ENCODE results near the gene DCST2.

The DCST2 gene

GRCh38 chr1:155072531-155073289 is 39.1 kb upstream of the DCST2 start:
- H3K27ac ChIP-seq, result no peak overlapping the region
- no peak for TF ChIP-seq CTCF (conservative IDR thresholded peaks at IDR 0.05)

DNA sequence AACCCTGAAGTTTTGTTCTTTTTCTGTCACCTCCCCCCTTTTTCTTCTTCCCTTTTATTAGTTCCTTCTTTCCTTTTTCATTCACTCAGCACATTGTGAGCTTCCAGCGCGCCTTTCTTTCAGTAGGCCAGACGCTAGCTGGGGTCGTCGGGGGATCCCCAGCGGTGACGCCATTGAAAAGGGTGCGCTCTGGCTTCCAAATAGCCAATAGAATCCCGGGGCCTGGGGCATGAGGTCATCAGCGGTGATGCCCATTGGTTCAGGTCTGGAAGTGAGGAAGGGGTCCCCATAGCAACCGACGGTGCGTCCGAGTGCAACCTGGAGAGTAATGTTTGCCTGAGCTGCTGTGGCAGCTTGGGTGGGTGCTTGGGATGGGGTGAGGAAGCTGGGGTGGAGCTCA is 38.1 kb upstream of the DCST2 start:
- no peak for TF ChIP-seq CTCF (conservative IDR thresholded peaks at IDR 0.05)
- peak overlapping the region; percentile 61; the same call in 1 of the 2 replicates for H3K27ac ChIP-seq

DNA sequence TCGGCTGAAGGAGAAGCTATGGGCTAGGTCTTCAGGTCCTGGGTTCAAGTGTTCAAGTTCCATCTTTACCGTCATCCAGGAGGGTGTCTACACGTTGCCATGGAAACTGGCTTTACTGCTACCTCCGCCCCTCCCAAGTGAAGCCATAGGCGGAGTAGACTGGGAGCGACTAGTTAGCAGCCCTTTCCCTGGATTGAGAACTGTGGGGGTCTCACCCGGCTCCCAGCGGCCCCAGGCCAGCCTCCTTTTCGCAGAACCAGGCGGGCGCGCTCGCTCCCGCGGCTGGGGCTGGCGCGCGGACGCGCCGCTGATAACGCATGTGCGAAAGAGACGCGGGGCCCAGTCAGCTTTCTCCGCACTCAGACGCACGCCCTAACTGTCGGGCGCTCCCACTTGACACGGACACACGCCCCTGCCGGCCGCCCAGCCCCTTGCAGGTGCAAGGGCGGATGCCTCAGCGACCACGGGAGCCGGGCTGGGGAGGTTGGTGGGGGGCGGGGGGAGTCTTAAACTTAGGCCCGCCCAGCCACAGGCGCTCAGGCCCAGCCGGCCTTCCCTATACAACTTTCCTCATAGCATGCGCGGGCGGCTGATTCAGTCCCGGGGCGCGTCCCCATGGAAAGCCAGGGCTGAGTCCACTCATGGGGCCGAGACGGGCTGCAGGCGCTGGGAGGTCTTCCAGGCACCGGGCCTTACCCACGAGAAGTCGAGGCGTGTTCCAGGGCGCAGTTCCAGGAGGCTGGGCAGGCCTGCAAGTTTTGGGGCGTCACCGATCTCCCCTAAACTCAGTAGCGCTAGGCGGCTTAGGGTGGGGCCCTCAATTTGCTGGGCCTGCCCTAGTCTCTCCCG is 37.4 kb upstream of the DCST2 start:
- peak overlapping the region; percentile 61 for H3K27ac ChIP-seq
- TF ChIP-seq CTCF (conservative IDR thresholded peaks at IDR 0.05), result peak; percentile 77

DNA sequence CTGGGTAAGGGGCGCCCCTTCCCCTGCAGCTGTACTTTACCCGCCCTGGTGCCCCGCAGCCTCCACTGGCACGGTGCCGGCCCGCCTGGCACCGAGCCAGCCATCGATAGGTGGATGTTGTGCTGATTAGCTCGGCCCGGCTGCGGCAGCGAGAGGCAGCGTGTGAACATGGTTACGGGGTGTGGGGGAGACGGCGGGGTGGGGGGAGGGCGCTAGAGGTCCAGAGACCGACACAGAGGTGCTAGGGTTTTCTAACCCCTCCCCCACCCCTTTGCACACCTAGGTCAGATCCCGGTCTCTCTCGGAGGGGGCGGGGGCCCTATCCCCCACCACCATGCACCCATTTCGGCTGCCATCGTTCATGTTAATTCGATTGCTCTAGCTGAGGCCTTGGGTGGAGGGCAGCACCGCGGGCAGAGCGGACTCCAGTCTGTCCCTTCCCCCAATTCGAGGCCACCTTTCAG is 36.6 kb upstream of the DCST2 start:
- TF ChIP-seq CTCF (conservative IDR thresholded peaks at IDR 0.05), result no peak
- H3K27ac ChIP-seq, result peak overlapping the region; percentile 61

DNA sequence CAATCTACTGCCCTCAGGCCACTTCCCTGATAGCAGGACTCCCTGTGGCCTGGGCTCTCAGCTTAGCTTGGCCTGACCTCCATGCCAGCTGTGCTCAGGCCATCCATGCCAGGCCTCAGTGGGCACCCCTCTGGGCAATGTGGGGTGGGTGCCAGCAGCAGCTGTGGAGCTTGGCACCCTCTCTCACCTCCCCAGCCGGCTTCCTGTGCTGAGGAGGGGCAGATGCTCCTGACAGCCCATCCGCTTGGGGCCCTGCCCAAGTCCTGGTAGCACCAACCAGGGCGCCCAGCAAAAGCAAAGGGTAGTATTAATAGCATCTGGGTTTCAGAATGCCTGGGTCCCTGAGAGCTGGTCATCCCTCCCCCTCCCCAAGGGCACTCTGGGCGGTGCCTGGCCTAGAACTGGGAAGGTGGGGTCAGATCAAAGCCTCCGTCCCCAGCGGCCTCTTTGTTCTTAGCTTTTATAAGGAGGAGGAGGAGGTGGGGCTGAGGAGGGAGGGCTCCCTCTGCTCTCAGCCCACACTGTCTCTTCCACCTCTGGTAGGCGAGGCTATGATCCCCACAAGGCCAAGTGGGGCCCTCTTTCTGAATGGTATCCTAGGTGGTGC is 36.1 kb upstream of the DCST2 start:
- no peak for TF ChIP-seq CTCF (conservative IDR thresholded peaks at IDR 0.05)
- peak overlapping the region; percentile 61 for H3K27ac ChIP-seq

GRCh38 chr1:155068599-155068998 is 35.0 kb upstream of the DCST2 start:
- TF ChIP-seq CTCF (conservative IDR thresholded peaks at IDR 0.05), result no peak
- no peak overlapping the region for H3K27ac ChIP-seq

- no peak for TF ChIP-seq CTCF (conservative IDR thresholded peaks at IDR 0.05)
- no peak overlapping the region for H3K27ac ChIP-seq
Measured at GRCh38 chr1:155066777-155067176, 33.2 kb upstream of the DCST2 start.

Data from VCaP (cell line).